HG03060 (cell line): ENCODE measurements around the gene GRIN3B.

Experiments
- ATAC-seq: cut with Tn5 transposase; IDR thresholded peaks from one replicate; pipeline ENCODE4 v1.9.1; 2021; ENCODE audit warnings: low read depth, moderate number of reproducible peaks; ENCODE audit not compliant: unreplicated experiment

Gene GRIN3B

GRCh38 chr19:1040476-1041271 lies 40.5 kb downstream of the GRIN3B start:
- no peak for ATAC-seq

- ATAC-seq, result no peak
Measured at GRCh38 chr19:1041272-1041834, 41.1 kb downstream of the GRIN3B start.

GRCh38 chr19:1041835-1042685 lies 41.8 kb downstream of the GRIN3B start:
- ATAC-seq, result no peak

GRCh38 chr19:1042689-1043511 lies 42.7 kb downstream of the GRIN3B start:
- ATAC-seq, result no peak

- ATAC-seq, result no peak
Measured at GRCh38 chr19:1045247-1045603, 45.0 kb downstream of the GRIN3B start.

- no peak for ATAC-seq
Measured at GRCh38 chr19:1046117-1046626, 46.0 kb downstream of the GRIN3B start.

- no peak for ATAC-seq
Measured at GRCh38 chr19:1046836-1047695, 46.8 kb downstream of the GRIN3B start.

- no peak for ATAC-seq
Measured at GRCh38 chr19:1047696-1048147, 47.5 kb downstream of the GRIN3B start.

- no peak for ATAC-seq
Measured at GRCh38 chr19:1049106-1049505, 48.9 kb downstream of the GRIN3B start.

GRCh38 chr19:1049800-1050199 lies 49.6 kb downstream of the GRIN3B start:
- ATAC-seq, result no peak

GRCh38 chr19:1050989-1051788 lies 51.0 kb downstream of the GRIN3B start:
- ATAC-seq, result no peak

- ATAC-seq, result no peak
Measured at GRCh38 chr19:1051791-1052190, 51.6 kb downstream of the GRIN3B start.

- ATAC-seq, result no peak
Measured at GRCh38 chr19:1052349-1052975, 52.2 kb downstream of the GRIN3B start.

GRCh38 chr19:1053176-1054101 lies 53.2 kb downstream of the GRIN3B start:
- ATAC-seq, result no peak

- no peak for ATAC-seq
Measured at GRCh38 chr19:1054102-1055027, 54.1 kb downstream of the GRIN3B start.

- no peak for ATAC-seq
Measured at GRCh38 chr19:1055028-1055425, 54.8 kb downstream of the GRIN3B start.
